Tibial artery (tissue), 4 donors: Measurements from ENCODE around the gene CHST11.

Experiments
- DNase-seq, 2 donors: peaks; one replicate each; pipeline ENCODE4 v3.0.0-alpha.2; 2019
- H3K27ac ChIP-seq, 2 donors: fragments of 200-600 bp; sonication (generic) in 1 of 2; 1 replicate in 1 of 2; 2 replicates in 1 of 2; pipeline ENCODE4 v1.5.1; 2018 to 2019; ENCODE audit warnings: mild to moderate bottlenecking in 1 of 2
- H3K27me3 ChIP-seq, 2 donors: fragments of 200-600 bp; sonication (generic) in 1 of 2; one replicate each; pipeline versions ENCODE4 v1.5.1 to v1.6.0; 2016 to 2019
- H3K36me3 ChIP-seq, 3 donors: fragments of 200-600 bp; sonication (generic) in 2 of 3; one replicate each; pipeline ENCODE4 v1.5.1; 2016 to 2019; ENCODE audit warnings: mild to moderate bottlenecking in 2 of 3
- H3K4me1 ChIP-seq, 4 donors: fragments of 200-600 bp; sonication (generic) in 2 of 4; 1 replicate in 3 of 4; 2 replicates in 1 of 4; pipeline ENCODE4 v1.5.1; 2016 to 2019
- H3K4me3 ChIP-seq, 2 donors: fragments of 200-600 bp; sonication (generic) in 1 of 2; 1 replicate in 1 of 2; 2 replicates in 1 of 2; pipeline ENCODE4 v1.5.1; 2018 to 2019; ENCODE audit warnings: mild to moderate bottlenecking in 2 of 2
- H3K9me3 ChIP-seq, 3 donors: fragments of 200-600 bp; sonication (generic) in 1 of 3; one replicate each; pipeline ENCODE4 v1.5.1; 2016 to 2019
- CTCF ChIP-seq, 2 experiments: fragments of 200-600 bp in 1 of 2; fragments of 450-650 bp in 1 of 2; IDR thresholded peaks; one replicate each; pipeline ENCODE4 v1.5.1; 2017 to 2019; ENCODE audit warnings: antibody characterized with exemption in 2 of 2, mild to moderate bottlenecking in 1 of 2, moderate library complexity in 1 of 2
- intact Hi-C: fragments of 100-400 bp; cut with DNase I; formaldehyde crosslinking; loops from one replicate; pipeline ENCODE4 v1.15.0; 2023; ENCODE audit warnings: low total_unique reads

Gene CHST11

DNA sequence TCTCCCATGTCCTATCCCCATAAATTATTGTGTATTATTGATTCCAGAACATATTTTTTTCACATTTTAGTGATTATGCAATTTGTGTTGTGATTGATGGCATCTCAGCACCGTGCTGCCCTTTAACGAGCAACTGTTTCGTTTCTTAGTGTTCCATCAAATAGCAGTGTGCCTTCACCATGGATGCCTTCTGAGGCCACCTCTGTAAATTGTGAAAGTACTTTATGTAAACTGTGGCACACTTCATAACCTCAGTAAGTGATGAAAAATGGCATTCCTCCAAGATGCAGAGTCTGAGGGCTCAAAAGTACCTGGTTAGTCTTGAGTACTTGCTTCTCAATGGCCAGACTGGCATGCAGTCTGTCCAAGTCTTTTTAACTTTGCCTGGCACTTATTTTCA lies 8.2 kb downstream of the CHST11 start:
- DNase-seq: no peak
- no peaks in the 10 kb centered on the region for H3K9me3 ChIP-seq
- no peak overlapping the region for H3K27ac ChIP-seq
- TF ChIP-seq CTCF (IDR thresholded peaks at IDR 0.05): no peak
- intact Hi-C loops: no loop called here
- no peaks in the 10 kb centered on the region for H3K27me3 ChIP-seq
- H3K36me3 ChIP-seq: no peaks in the 10 kb centered on the region
- H3K4me1 ChIP-seq: peaks cover 0 to 4% (median 0%) of the 10 kb centered on the region in 4 donors
- H3K4me3 ChIP-seq: no peak overlapping the region

DNA sequence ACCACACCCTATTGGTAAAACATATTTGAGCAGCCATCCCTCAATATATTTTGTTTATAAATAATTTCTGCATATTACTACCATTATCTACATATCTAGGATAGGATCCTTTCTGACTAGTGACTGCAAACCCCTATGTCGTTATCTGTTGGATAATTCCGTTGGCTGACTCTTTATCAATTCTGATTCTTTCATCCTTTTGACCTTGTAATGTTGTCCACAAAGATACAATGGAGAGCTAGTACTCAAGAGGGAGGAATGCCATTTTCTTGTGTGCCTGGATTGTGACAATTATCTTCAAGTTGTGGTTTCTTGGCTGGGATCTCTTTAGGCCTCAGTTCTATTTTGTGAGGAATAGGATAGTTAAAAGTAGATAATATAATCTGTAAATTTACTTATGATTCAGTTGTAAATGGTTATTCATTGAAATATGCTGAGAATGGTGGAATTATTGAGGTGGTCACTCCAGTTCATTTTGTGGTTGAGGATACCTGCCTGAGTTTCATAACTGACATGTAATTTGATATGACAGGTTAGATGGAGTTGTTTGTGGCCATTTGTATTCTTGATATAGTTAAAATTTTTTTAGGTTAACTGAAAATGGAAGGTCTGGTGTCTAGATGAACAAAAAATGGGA lies 10.1 kb downstream of the CHST11 start:
- no peak for TF ChIP-seq CTCF (IDR thresholded peaks at IDR 0.05)
- Histone ChIP-seq H3K36me3 (no peaks in the 10 kb centered on the region), H3K27ac (no peak overlapping the region), H3K4me3 (no peak overlapping the region), H3K9me3 (no peaks in the 10 kb centered on the region), H3K27me3 (no peaks in the 10 kb centered on the region), H3K4me1 (no peaks in the 10 kb centered on the region)
- DNase-seq: no peak
- intact Hi-C loops: no loop called here

- intact Hi-C loops: no loop called here
- H3K36me3 ChIP-seq: no peaks in the 10 kb centered on the region
- H3K27me3 ChIP-seq: no peaks in the 10 kb centered on the region
- no peak overlapping the region for H3K4me3 ChIP-seq
- no peaks in the 10 kb centered on the region for H3K9me3 ChIP-seq
- no peak for TF ChIP-seq CTCF (IDR thresholded peaks at IDR 0.05)
- H3K4me1 ChIP-seq: no peaks in the 10 kb centered on the region
- DNase-seq: no peak
- no peak overlapping the region for H3K27ac ChIP-seq
Measured at GRCh38 chr12:104467346-104467837, 10.6 kb downstream of the CHST11 start.

GRCh38 chr12:104468371-104468770 lies 11.6 kb downstream of the CHST11 start:
- no peak overlapping the region for H3K27ac ChIP-seq
- intact Hi-C loops: no loop called here
- no peaks in the 10 kb centered on the region for H3K36me3 ChIP-seq
- TF ChIP-seq CTCF (IDR thresholded peaks at IDR 0.05): no peak
- no peaks in the 10 kb centered on the region for H3K27me3 ChIP-seq
- no peaks in the 10 kb centered on the region for H3K9me3 ChIP-seq
- no peaks in the 10 kb centered on the region for H3K4me1 ChIP-seq
- no peak for DNase-seq
- no peak overlapping the region for H3K4me3 ChIP-seq

DNA sequence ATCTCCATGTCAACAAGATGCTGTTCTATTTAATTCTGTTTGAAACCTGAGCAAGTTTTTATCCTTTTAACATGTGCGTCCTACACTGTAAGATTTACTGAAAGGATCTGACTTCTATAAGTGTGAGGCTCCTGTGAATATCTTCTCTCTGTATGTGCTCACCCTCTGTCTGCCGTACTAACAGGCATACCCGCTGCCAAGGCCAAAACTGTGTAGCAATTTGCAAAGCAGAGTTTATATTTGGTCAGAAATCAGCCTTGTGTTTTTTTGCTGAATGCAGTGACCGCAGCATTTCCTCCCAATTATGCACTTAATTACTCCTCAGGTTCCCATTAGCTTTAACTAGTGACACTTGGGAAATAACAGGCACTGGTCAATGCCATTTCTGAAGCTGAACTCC lies 12.3 kb downstream of the CHST11 start:
- no peak for DNase-seq
- H3K9me3 ChIP-seq: no peaks in the 10 kb centered on the region
- H3K4me3 ChIP-seq: no peak overlapping the region
- TF ChIP-seq CTCF (IDR thresholded peaks at IDR 0.05): no peak
- intact Hi-C loops: no loop called here
- no peak overlapping the region for H3K27ac ChIP-seq
- H3K36me3 ChIP-seq: no peaks in the 10 kb centered on the region
- H3K4me1 ChIP-seq: no peaks in the 10 kb centered on the region
- no peaks in the 10 kb centered on the region for H3K27me3 ChIP-seq

- no peaks in the 10 kb centered on the region for H3K36me3 ChIP-seq
- no peak overlapping the region for H3K27ac ChIP-seq
- TF ChIP-seq CTCF (IDR thresholded peaks at IDR 0.05): no peak
- DNase-seq: no peak
- no peak overlapping the region for H3K4me3 ChIP-seq
- intact Hi-C loops: no loop called here
- H3K9me3 ChIP-seq: no peaks in the 10 kb centered on the region
- H3K4me1 ChIP-seq: no peaks in the 10 kb centered on the region
- H3K27me3 ChIP-seq: no peaks in the 10 kb centered on the region
Measured at GRCh38 chr12:104469523-104469922, 12.8 kb downstream of the CHST11 start.
